ENCODE data around the gene TOM1L2.
"Not testable (repeated sequence)": the region's sequence is repeated elsewhere in the genome, so short reads cannot be mapped to it uniquely, and the experiment has no call there.

Gene TOM1L2

DNA sequence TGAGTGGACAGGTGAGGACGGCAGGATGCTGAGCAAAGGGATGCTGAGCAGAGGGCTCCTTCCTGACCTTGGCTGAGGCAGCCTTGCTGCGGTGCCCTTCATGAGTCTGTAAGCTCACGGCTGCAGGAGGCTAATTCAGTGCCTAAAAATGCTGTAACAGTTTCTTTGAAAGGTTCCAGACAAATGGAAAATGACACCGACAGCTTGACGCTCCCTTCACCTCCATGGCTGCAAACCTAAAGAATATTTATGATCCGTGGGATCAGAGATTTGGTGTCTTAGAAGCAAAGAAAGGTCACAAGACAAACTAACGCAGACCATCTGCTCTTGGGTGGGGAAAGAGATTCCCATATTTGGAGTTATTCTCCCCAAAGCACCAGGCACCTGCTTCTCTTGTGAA lies 28.0 kb downstream of the TOM1L2 start:
- DNase-seq = no peak

DNA sequence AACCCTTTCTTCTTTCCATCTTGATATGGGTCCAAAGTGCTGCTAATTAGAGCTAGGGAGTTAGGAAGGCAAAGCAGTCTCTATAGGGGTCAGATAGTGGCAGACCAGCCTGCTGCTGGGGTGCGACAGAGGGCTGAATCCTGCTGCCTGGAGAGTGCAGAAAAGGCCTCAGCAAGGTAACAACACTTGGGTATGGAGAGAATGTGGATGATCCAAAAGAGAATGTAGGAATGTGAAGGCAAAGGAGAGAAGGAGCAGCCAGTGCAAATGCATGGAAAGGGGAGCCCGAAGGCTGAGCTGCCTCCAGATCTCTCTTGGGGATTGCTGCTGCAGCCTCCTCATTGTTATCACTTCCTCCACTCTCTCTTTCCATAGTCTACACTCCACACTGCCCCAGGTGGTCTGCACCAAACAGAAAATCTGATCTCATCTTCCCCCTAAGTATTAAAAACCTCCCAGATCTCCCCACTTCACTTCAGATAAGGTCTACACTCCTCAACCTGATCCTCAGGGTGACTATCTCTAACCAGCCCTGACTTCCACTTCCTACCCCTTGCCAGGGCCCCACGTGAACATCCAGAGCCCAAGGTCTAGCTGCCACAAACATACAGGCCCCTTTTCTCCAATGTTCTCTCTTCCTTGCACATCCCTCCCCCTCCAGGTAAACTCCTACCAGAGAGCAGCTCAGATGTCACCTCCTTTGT lies 28.8 kb downstream of the TOM1L2 start:
- DNase-seq = no peak

DNA sequence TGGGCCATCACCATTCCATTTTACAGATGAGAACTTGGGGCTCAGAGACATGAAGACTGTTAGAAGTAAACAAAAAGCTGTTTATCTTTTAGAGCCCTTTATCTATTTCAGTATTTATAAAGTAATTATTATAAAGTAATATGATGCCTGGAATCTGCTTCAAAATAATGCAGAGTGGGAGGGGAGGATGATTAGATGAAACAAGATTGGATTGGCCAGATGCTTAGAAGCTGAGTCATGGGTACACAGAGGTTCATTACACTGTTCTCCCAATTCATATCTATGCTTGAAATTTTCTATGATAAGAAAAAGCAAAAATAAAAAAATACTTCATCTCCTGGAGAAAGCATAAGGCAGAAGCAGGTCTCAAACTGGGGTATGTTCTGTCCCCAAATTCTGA lies 29.4 kb downstream of the TOM1L2 start:
- no peak for DNase-seq

DNA sequence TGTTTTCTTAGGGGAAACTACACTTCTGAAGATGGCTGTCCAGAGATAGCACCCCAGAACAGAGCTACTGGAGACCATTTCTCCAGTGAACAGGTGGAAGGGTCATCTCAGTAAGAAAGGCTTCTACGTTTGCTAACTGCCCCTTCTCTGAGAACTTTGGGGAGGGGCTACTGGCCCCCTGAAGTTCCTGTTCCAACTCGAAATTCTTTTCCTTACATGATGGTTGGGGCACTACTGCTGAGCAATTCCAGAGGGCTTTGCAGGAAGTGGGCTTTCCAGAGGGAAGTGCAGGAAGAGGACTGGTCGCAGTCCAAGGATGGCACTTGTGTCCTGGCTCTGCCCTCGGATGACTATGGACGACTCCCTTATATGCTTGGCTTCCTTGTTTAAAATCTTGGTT lies 31.2 kb downstream of the TOM1L2 start:
- DNase-seq = no peak

DNA sequence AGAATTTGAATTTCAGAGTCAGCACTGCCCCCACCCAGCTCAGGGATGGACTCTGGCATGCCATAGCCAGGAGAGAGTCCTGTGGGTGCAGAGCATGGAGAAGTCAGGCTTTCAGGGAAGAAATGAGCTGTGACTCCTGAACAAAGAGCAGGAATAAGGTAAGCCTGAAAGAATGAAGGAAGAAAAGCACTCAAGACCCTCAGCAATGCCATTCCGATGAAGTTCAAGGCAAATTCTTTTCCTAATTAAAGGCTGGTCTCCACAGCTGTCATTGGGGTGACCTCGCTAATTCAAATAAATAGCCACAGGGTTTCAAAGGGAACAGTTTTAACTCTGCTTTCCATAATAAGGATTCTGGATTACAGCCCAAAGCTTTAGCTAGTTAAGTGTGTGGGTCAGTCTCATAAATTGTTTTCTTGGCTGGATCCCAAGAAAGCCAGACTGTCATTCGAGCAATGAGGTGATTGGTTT lies 31.7 kb downstream of the TOM1L2 start:
- no peak for DNase-seq

DNA sequence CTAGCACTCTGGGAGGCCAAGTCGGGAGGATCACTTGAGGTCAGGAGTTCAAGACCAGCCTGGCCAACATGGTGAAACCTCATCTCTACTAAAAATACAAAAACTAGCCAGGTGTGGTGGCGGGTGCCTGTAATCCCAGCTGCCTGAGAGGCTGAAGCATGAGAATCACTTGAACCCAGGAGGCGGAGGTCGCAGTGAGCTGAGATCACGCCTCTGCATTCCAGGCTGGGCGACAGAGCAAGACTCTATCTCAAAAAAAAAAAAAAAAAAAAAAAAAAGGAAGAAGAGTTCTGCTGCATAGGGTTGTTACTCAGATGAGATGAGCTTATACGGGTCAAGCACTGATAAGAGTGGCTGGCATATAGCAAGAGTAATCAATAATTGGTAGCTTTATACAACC lies 32.3 kb downstream of the TOM1L2 start:
- DNase-seq = not testable (repeated sequence)

DNA sequence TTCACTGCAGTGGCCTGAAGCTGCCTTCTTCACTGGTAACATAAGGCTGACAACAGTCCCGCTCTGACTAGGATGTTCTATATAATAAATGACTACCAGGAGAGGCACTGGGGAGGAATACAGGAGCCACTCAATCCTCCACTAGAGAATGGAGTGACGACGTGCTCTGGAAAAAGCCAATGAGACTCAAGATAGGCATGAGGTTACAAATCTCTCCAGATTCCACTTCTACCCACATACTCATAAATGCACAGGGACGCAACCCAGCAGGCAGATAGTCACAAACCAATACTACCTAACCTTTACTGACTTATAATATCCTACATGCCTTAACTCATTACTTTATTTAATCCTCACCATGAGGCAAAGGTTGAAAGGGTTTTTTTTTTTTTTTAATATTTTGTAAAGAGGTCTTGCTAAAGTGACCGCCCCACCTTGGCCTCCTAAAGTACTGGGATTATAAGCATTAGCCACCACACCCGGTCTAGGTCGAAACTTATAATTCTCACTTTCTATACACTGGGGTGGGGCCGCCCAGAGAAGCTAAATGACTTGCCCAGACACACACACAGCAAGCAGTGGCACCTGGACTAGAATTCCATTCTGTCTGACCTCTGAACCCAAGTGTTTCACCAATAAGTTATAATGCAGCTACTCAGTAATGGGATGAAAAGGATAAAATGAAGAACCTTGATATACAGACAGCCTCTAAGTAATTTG lies 33.7 kb downstream of the TOM1L2 start:
- no peak for DNase-seq

DNA sequence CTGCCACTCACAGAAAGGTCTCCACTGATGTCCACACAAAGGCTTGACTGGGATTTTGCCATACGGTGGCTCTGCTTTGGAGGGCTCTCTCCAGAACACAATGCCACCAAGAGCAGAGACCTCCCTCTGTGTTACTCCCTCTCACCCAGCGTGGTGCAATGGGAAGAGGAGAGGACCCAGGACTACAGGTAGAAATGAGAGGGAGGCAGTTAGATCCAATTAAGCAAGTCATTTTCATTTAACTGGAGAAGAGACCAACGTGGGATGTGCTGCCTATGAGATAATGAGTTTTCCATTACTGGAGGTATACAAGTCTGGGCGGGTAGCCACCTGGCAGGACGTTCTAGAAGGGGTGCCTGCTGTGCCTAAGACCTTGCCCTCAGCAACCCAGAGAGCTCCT lies 34.2 kb downstream of the TOM1L2 start:
- no peak for DNase-seq

DNA sequence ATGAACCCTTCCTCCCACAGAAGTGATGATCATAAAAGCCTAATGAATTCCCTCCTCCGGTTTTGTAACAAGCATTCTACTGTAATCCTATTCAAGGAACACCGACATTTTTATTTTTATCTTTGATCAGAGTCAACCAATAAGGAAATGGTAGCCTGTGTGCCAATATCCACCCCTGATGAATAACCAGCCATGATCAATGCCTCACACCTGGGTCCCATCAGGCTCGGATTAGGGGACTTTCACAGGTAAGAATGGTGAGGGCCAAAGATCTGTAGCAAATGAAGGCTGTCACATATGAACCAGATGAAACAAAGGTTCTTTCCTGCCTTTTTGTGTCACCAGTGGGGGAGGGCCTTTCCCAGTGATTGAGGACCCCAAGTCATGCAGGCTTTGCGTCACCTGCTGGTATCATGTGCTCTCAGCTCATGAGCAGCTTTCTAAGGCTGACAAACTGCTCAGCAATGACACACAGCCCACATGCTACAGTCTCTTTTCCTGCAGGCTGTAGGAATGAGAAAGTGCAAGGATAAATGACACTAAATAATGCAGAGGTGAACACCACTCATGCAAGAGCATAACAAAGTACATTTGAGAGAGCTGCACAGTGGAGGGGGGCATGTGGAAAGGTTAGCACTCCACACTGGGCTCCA lies 34.9 kb downstream of the TOM1L2 start:
- no peak for DNase-seq

DNA sequence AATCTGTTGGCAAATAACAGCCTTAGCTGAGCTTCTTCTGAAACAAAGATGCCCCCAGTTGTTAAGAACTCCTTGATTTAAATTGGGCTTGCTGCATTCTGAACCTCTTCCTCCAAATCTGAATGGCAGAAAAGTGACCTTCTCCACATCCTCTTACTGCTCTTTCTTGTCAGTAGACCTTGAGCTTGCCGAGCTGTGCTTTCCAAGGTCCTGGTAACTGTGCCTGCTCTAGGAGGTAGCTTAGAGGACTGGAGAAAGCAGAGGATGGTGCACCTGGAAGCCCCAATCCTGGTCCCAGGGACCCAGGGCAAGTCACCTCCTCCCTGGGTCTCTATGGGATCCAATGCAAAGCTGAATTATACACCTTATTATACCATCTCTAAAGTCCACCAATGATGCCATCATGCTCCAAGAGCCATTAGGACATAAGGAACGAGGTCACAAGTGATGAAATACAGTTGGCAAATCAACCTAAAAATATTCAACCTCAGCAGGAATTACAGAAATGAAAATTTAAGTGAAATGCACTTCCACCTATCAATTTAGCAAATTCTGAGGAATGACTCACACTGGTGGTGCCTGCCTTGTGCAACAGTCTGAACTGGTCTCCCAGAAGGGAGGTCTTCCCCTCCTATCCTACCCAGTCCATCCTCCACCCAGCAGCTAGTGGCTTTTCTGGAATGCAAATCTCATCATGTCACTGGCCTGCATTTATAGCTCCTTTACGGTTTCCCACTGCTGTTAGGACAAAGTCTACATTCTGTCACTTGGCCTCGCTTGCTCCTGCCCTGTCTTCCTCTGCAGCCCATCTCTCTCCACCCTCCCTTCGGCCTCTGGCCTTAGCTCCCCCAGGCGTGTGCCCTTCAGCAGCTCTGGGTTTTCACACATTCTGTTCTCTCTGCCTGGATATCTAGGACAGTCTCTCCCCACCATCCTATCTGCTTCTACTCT lies 36.6 kb downstream of the TOM1L2 start:
- no peak for DNase-seq

DNA sequence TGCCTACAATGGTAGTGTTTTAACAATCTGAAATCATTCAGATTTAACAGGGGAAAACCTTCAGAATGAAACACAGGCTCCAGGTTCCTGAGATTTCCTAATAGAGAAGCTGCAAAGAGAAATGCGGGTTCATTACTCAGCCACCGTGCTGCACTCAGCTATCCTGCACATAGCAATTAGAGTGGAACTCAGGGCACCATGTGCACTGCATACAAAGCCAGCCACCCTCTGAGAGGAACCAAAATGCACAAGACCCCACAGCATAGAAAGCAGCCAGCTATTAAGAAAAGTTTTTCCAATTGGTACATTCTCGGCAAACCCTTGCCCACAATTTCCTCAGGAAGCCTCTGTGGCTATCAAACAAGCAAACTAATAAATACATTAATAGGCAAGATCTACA lies 37.4 kb downstream of the TOM1L2 start:
- DNase-seq = peak in 6 of 58 donors; percentile 19 to 45 (median 29)

DNA sequence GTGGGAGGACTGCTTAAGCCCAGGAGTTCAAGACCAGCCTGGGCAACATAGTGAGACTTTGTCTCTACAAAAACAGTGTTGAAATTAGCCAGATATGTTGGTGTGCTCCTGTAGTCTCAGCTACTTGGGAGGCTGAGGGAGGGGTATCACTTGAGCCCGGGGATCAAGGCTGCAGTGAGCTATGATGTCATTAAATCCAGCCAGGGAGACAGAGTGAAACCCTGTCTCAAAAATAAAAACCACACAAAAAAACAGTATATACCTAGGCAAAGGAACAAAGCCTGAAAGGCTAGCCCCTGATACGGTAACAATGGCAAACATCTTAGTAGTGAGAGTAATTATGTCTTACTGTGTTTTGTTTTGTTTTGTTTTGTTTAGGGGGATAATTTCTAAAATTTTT lies 38.0 kb downstream of the TOM1L2 start:
- no peak for DNase-seq

DNA sequence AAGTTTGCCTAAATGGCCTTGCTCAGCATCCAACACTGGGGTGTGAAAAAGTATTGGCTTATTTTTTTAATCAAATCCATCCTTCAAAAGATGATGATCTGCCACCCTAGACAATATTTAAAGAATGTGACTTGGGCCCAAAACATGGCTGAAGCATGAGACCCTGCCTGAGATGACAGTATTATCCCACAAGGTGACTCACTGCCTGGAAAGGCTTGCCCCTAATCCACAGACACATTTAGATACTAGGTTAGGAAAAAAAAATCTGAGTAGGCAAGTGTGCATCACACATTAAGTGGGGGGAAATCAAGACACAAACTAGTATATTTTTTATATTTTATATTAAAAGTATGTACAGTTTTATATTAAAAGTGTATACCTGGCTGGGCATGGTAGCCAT lies 38.4 kb downstream of the TOM1L2 start:
- no peak for DNase-seq

DNA sequence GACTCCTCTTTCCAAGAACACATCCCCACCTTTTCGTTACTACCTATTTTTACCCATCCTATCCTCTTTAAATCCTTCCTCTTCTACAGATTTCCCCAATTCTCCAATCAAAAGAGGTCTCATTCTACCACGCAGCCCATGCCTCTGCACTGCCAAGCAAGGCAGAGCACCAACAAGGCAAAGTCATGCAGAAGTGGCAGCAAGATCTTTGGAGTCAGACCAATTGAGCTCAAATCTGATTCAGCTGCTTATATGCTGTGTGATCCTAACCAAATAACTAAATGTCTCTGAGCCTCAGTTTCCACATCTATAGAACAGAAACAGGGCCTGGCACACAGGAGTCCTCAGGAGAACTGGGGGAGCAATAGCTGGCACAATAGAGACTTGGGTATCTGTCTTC lies 41.0 kb downstream of the TOM1L2 start:
- DNase-seq = no peak

DNA sequence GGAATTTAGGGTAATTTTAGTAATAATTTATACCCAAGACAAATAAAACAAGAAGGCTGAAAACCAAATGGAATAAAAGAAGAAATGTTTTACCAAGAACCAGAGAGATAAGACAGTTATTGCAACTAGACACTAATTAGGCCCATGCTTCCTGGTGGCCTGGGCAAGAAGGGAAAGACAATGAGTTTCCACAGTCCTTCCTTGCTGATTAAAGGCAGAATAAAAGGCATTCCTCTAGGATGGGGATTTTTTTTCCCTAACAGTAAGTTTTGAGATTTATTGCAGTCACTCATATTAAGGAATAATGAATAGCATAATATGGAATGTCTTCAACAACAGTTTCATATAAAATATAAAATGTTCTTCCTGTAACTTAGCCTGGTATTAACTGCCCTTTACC lies 41.5 kb downstream of the TOM1L2 start:
- DNase-seq = no peak

DNA sequence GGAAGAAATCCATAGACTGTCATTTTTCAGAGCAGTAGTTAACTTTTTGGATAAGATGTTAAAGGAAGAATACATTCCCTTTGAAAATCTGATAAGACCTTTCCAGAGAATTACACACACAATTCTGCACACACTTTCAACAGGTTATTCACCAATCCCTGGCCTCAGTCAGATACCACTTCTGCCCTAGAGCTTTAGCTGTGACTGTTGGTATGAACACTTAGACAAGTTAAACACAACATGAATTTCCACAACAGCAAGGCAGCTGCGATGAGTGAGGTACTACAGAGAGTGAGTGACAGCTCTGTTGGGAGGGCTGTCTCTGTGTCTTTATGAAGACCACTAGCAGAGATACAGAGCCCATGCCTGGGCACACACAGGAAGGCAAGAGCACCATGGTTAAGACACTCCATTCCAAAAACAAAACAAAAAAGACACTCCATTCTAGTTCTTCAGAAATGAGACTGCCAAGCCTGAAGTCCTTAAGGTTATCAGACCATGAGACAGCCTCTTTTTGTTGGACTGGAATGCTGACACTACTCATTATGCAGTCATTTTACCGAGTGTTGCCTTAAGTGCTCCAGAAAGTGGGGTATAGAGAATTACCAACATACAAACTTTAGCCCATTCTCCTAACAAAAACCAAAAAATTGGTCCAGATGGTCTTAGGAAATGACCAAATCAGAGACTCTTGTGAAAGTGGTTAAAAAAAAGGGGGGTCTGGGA lies 42.4 kb downstream of the TOM1L2 start:
- DNase-seq = no peak

DNA sequence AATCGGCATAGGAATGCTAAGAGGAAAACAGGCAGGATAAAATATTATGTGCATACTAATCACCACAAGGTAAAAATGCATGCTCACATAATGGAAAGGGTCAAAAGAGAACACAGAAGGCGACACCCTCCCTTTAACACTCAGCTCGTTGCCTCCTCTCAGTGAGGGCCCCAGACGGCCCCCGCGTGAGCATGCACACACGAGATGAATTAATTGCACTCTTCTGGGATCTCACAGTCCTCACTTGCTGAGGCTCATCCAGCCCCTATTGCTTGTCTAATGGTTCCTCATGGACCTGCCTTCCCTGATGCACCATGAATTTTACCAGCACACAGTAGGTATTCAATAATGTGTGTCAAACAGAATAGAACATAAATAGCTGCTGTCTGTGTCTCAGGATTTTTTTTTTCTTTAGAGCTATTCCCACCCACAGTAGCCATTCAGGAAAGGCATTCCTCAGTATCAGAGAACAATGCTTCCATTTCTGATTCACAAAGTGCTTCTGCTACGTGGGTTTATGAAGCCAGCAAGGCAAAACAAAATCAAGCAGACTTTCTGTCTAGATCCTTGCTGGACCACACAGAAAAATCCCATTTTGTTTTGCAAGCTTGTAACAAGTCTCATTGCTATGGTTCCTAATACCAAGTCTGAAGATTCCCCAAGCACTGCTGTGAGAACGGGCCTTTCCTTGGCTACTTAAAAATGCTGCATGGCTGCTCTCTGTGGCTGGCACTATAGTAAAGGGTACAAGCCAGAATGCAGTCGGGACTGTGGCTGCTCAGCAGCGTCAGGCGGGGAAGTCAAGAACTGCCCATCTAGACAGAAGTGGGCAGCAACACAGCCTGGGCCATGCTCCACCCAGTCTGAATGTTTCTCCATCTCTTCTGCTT lies 43.6 kb downstream of the TOM1L2 start:
- peak in 42 of 58 donors; percentile 20 to 86 (median 58) for DNase-seq

DNA sequence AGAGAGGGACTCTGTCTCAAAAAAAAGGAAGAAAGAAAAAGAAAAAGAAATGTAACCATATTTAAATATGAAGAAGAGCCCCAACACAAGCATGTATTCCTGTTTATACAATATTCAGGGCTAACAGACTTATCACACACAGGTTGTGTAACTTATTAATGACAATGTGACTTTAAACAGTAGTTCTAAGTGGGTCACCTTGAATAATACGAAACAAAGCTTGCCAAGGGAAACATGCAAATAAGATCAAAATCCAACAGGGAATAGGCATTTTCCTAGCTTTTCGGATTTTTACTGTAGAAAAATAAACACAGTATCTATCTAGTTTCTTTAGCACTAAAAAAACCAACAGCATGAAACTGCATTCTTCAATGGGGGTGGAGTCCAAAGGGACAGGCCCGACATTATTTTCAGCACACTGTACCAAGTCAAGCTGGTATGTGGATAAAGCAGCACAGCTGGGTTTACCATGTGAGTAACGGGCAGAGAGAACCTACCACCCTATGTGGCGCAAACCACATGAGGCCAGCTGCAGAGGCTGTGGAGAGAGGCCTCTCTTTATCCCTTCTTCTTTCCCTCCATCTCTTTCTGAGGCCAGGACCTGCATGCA lies 45.3 kb downstream of the TOM1L2 start:
- peak in 7 of 58 donors; percentile 24 to 63 (median 47) for DNase-seq

DNA sequence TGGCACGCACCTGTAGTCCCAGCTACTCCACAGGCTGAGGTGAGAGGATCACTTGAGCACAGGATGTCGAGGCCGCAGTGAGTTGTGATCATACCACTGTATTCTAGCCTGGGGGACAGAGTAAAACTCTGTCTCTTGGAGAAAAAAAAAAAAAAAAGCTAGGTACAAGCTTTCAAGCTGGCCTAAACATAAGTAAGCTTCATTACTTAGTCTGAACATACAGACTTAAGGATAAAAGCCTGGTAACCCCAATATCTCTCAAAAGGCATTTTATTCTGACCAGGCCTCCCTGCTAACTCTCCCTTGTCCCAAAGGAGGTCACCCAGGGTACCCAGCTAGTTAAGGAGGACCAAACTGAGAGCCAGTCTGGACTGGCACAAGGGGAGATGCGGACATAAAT lies 46.2 kb downstream of the TOM1L2 start:
- no peak for DNase-seq

All from anterior cingulate cortex (tissue), 58 donors.